OCI-LY1 (cell line): ENCODE data around the gene CDX2.

Experiments
- CTCF ChIP-seq: fragments of 200-600 bp; sonication (generic), shearing (Covaris generic); IDR thresholded peaks from 2 replicates; pipeline ENCODE4 v1.5.1; 2017; ENCODE audit warnings: mild to moderate bottlenecking, antibody characterized with exemption, low read length, moderate library complexity, mixed read lengths
- EZH2 ChIP-seq: fragments of 200-600 bp; sonication (generic), shearing (Covaris generic); IDR thresholded peaks from 2 replicates; pipeline ENCODE4 v1.8.0; 2017; ENCODE audit warnings: borderline replicate concordance, mixed run types, mild to moderate bottlenecking, antibody characterized with exemption, low read length, moderate library complexity, mixed read lengths

- TF ChIP-seq CTCF (no peak), EZH2 (no peak)
These were observed 11.3 kb upstream of the CDX2 start for GRCh38 chr13:27980280-27980998.
